Immature natural killer cell (primary cell): ENCODE measurements around the gene KHDRBS1. TPM values are rescaled to one million over a fixed set of nuclear protein-coding genes. Genes with fewer than 3 reads are reported as not detected.
"Not testable (repeated sequence)": the region's sequence is repeated elsewhere in the genome, so short reads cannot be mapped to it uniquely, and the experiment has no call there.

ENCODE experiments used
- DNase-seq, 3 donors: peaks; one replicate each; pipeline ENCODE4 v3.0.0; 2022; ENCODE audit warnings: mixed read lengths in 1 of 3
- H3K27ac Mint-ChIP-seq, 6 donors: one replicate each; pipeline ENCODE4 v1.8.0; 2020; ENCODE audit warnings: mixed read lengths in 6 of 6, mild to moderate bottlenecking in 5 of 6, inconsistent platforms in 4 of 6, moderate library complexity in 3 of 6
- H3K27me3 Mint-ChIP-seq, 3 donors: one replicate each; pipeline ENCODE4 v1.8.0; 2020 to 2021; ENCODE audit warnings: low read depth in 3 of 3, mild to moderate bottlenecking in 3 of 3, mixed read lengths in 3 of 3, moderate library complexity in 3 of 3, inconsistent platforms in 1 of 3
- H3K36me3 Mint-ChIP-seq, 3 donors: one replicate each; pipeline ENCODE4 v1.8.0; 2020; ENCODE audit warnings: mixed read lengths in 3 of 3, inconsistent platforms in 2 of 3, mild to moderate bottlenecking in 2 of 3
- H3K4me1 Mint-ChIP-seq, 2 donors: one replicate each; pipeline ENCODE4 v1.8.0; 2020; ENCODE audit warnings: inconsistent platforms in 2 of 2, mild to moderate bottlenecking in 2 of 2, mixed read lengths in 2 of 2, moderate library complexity in 1 of 2
- H3K4me3 Mint-ChIP-seq, 5 donors: one replicate each; pipeline ENCODE4 v1.8.0; 2020; ENCODE audit warnings: mild to moderate bottlenecking in 5 of 5, mixed read lengths in 5 of 5, inconsistent platforms in 3 of 5, moderate library complexity in 3 of 5
- H3K9me3 Mint-ChIP-seq, 6 donors: one replicate each; pipeline ENCODE4 v1.8.0; 2020; ENCODE audit warnings: mild to moderate bottlenecking in 6 of 6, mixed read lengths in 6 of 6, inconsistent platforms in 4 of 6, moderate library complexity in 3 of 6
- polyA plus RNA-seq, 3 donors: library from polyadenylated mRNA; unstranded; fragments of 300-500 nt; fragmentation: Illumina TruSeq; gene quantifications; one replicate each; pipeline ENCODE4 v1.2.3, GENCODE V29; 2021

The KHDRBS1 gene
- polyA plus RNA-seq, 3 donors from 2014 or later = 74.0 to 121 (median 86.1) TPM

DNA sequence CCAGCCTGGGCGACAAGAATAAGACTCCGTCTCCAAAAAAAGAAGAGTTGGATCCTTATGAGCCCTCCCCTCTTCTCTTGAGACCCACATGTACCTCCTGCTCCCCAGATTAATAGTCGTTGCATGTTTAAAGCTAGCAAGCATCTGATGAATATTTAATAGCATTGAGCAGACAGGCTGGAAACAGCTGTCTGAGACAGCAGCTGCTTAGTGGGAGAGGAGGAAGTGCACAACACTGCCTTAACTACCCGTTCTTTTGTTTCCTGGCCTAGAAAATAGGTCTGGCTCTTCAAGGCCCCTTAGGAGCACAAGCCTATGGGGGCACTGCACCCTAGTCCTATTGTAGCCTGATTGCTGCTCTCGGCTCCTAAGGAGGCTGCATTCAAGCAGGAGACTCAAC is 41.7 kb downstream of the KHDRBS1 start:
- Mint-ChIP-seq H3K4me1 (peaks cover 2 to 6% of the 10 kb centered on the region in 2 donors), H3K4me3 (no peak overlapping the region), H3K27me3 (no peaks in the 10 kb centered on the region), H3K27ac (peak overlapping the region in 1 of 6 donors; percentile 40), H3K36me3 (peaks cover 8 to 23% (median 15%) of the 10 kb centered on the region in 3 donors), H3K9me3 (no peaks in the 10 kb centered on the region)
- DNase-seq = no peak

DNA sequence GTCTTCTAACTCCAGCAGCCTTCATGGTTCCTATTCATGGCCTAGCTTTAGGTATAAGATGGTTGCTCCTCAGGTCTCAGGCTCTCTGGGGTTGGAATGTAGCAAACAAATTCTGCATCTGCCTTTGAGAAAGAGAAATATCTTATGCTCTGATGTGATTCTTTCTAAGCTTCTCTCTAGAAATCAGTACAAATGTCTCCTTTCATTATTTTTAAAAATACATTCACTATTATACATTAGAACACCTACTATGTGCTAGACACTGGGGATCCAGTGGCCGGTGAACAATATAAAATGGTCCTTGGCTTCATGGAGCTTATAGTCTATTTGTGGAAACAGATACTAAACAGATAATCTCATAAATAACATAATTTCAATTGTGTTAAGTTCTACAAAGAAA is 42.9 kb downstream of the KHDRBS1 start:
- Mint-ChIP-seq H3K9me3 (no peaks in the 10 kb centered on the region), H3K36me3 (peaks cover 8 to 24% (median 14%) of the 10 kb centered on the region in 3 donors), H3K27ac (peak overlapping the region in 5 of 6 donors; percentile 29 to 82 (median 53)), H3K27me3 (no peaks in the 10 kb centered on the region), H3K4me3 (no peak overlapping the region), H3K4me1 (peaks cover 2 to 6% of the 10 kb centered on the region in 2 donors)
- no peak for DNase-seq

DNA sequence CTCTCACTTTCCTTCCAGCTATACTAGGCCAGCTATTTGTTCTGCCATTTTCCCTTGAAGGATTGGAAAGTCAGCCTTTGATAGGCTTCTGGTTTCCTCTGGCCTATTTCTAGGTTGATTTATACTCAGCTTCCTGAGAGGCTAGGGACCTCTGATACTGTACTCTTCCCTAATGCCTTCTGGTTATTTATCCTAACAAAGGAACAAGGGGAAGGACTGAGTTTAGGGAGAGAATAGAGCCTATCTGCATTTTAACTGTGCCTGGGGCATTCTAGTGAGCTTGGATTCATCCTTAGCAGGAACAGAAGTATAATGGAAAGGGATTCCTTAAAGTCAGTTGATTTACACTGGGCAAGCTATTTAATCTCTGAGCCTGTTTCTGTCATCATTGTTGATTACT is 47.2 kb downstream of the KHDRBS1 start:
- peaks cover 4 to 29% (median 5%) of the 10 kb centered on the region in 3 donors for H3K36me3 Mint-ChIP-seq
- H3K27me3 Mint-ChIP-seq = peaks cover 0 to 4% (median 0%) of the 10 kb centered on the region in 3 donors
- H3K27ac Mint-ChIP-seq = peak overlapping the region in 3 of 6 donors; percentile 26 to 78 (median 57)
- no peaks in the 10 kb centered on the region for H3K9me3 Mint-ChIP-seq
- no peak for DNase-seq
- H3K4me3 Mint-ChIP-seq = no peak overlapping the region
- peaks cover 2 to 12% of the 10 kb centered on the region in 2 donors for H3K4me1 Mint-ChIP-seq

DNA sequence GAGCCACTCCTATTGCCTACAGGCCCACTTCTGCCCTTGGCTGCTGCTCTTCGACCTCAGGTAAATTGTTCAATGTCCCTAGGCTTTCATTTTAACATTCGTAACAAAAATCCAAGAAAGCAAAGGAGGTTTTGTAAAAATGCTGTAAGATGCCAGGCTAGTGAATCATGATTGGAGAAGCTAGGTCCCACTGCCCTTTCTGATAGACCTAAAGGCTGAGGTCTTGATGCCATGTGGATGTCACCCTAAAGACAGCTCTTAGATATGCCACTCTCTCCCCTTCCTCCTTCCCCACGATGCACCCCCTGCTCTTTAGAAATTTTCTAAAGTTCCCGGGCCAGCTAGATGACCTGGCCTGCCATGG is 49.2 kb downstream of the KHDRBS1 start:
- peaks cover 0 to 7% (median 0%) of the 10 kb centered on the region in 3 donors for H3K27me3 Mint-ChIP-seq
- H3K36me3 Mint-ChIP-seq = peaks cover 0 to 26% (median 4%) of the 10 kb centered on the region in 3 donors
- no peak overlapping the region for H3K4me3 Mint-ChIP-seq
- H3K27ac Mint-ChIP-seq = peak overlapping the region in 3 of 6 donors; percentile 40 to 66 (median 42)
- peaks cover 10 to 15% of the 10 kb centered on the region in 2 donors for H3K4me1 Mint-ChIP-seq
- no peak for DNase-seq
- no peaks in the 10 kb centered on the region for H3K9me3 Mint-ChIP-seq

DNA sequence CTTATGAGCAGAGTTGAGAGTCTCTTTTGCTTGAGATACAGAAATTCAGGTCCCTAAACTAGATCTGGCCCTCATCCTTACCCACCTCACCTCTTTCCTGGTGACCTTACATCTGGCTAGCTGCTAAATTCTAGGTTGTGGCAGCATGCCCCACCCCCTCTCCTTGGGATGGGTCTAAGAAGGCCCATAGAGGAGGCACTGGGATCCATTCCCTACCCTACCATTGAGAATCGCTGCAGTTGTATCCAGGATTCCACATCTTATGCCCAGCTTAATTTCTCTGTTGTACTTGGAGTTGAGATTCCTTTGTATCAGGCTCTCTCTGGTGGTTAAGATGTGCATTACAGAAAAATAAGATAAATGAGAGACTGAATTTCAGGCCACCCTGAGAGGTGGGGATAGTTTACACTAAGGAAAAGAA is 49.6 kb downstream of the KHDRBS1 start:
- peak overlapping the region in 4 of 6 donors; percentile 14 to 70 (median 33) for H3K27ac Mint-ChIP-seq
- no peaks in the 10 kb centered on the region for H3K9me3 Mint-ChIP-seq
- no peak overlapping the region for H3K4me3 Mint-ChIP-seq
- H3K36me3 Mint-ChIP-seq = peaks cover 0 to 24% (median 4%) of the 10 kb centered on the region in 3 donors
- peak in 2 of 3 donors; percentile 18 to 22 for DNase-seq
- peaks cover 10 to 15% of the 10 kb centered on the region in 2 donors for H3K4me1 Mint-ChIP-seq
- H3K27me3 Mint-ChIP-seq = peaks cover 0 to 7% (median 0%) of the 10 kb centered on the region in 3 donors

DNA sequence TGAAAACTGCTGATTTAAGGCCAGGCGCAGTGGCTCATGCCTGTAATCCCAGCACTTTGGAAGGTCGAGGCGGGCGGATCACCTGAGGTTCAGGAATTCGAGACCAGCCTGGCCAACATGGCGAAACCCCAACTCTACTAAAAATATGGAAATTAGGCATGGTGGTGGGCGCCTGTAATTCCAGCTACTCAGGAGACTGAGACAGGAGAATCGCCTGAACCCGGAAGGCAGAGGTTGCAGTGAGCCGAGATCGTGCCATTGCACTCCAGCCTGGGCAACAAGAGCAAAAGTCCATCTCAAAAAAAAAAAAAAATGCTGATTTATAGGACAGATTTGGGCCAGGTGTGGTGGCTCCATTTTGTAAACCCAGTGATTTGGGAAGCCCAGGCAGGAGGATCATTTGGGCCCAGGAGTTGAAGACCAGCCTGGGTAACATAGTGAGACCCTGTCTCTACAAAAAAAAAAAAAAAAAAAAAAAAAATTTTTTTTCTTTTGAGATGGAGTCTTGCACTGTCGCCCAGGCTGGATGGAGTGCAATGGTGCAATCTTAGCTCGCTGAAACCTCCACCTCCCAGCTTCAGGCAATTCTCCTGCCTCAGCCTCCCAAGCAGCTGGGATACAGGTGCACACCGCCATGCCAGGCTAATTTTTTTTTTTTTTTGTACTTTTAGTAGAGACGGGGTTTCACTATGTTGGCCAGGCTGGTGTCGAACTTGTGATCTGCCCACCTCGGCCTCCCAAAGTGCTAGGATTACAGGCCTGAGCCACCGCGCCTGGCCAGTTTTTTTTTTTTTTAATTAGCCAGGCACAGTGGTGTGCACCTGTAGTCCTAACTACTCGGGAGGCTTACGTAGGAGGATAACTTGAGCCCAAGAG is 52.2 kb downstream of the KHDRBS1 start:
- H3K4me3 Mint-ChIP-seq = peak overlapping the region in 2 of 5 donors; percentile 38 to 40
- H3K36me3 Mint-ChIP-seq, H3K9me3 Mint-ChIP-seq, DNase-seq, H3K27me3 Mint-ChIP-seq: not testable (repeated sequence)
- H3K4me1 Mint-ChIP-seq = peaks cover 15% of the 10 kb centered on the region in 2 donors
- peak overlapping the region in 2 of 6 donors; percentile 64 for H3K27ac Mint-ChIP-seq

DNA sequence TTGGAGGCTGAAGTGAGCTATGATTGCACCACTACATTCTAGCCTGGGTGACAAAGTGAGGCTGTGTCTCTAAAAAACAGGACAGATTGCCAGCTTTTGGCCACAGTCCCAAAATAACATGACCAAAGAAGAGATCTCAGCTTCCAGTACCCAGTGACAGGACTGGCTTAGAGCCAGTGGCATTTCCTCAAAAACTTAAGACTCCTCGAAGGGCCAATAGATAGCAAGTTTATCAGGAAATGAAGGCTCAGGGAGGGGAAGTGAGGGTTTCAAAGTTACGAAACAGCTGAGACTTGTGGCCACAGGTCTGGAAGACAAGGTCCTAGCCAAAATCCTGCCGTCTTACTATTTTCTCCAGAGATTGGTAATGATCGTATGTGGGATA is 52.8 kb downstream of the KHDRBS1 start:
- peak; percentile 29 to 38 (median 32) for DNase-seq
- Mint-ChIP-seq H3K9me3 (no peaks in the 10 kb centered on the region), H3K36me3 (peaks cover 0 to 9% (median 0%) of the 10 kb centered on the region in 3 donors), H3K4me3 (peak overlapping the region in 3 of 5 donors; percentile 5 to 40 (median 38)), H3K4me1 (peaks cover 15% of the 10 kb centered on the region in 2 donors), H3K27ac (peak overlapping the region in 3 of 6 donors; percentile 28 to 64 (median 64)), H3K27me3 (peaks cover 0 to 7% (median 0%) of the 10 kb centered on the region in 3 donors)

DNA sequence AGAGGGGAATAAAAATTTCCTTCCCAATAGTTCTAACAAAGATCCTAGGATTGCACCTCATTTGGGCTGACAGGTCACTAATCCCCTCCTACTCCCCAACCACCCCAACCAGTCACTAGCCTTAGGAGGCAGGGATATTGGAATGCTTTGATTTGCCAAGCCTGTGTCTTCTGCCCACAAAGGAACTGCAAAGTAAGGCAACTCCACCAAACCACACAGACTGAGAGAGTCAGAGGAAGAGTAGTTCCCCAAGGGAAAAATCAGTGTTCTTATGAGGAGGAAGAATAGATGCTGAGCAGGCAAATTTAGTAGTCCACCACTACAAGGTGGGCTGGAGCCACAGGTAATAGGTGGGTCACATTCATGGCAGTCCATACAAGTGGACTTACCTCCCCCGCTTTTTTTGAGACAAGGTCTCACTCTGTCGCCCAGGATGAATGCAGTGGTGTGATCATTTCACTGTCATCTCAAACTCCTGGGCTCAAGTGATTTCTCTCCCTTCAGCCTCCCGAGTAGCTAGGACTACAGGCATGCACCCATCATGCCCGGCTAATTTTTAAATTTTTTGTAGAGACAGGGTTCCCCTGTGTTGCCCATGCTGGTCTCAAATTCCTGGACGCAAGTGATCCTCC is 55.4 kb downstream of the KHDRBS1 start:
- peaks cover 31 to 34% of the 10 kb centered on the region in 2 donors for H3K4me1 Mint-ChIP-seq
- no peaks in the 10 kb centered on the region for H3K9me3 Mint-ChIP-seq
- no peaks in the 10 kb centered on the region for H3K36me3 Mint-ChIP-seq
- peaks cover 3 to 22% (median 4%) of the 10 kb centered on the region in 3 donors for H3K27me3 Mint-ChIP-seq
- no peak overlapping the region for H3K4me3 Mint-ChIP-seq
- peak overlapping the region in 1 of 6 donors; percentile 4 for H3K27ac Mint-ChIP-seq
- DNase-seq = no peak

DNA sequence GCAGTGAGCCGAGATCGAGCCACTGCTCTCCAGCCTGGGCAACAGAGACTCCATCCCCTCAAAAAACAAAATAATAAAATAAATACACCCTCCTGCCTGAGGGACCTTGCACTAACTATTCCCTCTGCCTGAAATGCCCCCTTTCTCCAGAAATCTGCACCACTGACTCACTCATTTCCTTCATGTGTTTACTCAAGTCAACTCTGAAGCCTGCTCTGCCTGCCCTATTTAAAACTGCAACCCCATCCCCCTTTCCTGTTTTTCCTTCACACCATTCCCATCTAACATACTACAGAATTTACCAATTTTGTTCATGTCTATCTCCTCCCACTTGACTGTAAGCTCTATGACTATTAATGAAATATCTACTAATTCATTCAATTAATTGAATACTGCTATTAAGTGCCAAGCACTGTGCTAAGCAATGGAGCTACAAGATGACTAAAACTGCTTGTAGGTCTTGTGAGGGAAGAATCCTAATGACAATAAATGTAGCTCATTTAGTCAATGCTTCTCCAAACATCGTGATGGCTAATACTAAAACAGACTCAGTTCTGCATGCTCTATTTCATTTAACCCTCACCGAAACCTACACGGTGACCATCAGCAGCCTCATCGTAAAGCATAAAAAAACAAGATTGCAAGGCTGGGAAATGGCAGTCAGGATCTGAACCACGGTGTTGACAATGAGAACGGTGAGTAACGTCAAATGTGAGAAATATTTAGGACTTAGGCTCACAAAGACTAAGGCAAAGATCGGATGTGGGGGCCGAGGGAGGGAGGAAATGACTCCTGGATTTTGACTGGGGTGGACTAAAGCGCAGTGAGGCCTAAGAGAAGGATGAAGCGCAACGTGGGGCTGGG is 58.3 kb downstream of the KHDRBS1 start:
- Mint-ChIP-seq H3K36me3 (no peaks in the 10 kb centered on the region), H3K27ac (peak overlapping the region; percentile 85 to 95 (median 89)), H3K27me3 (peaks cover 3 to 14% (median 4%) of the 10 kb centered on the region in 3 donors), H3K4me3 (peak overlapping the region; percentile 90 to 97 (median 94)), H3K4me1 (peaks cover 28 to 36% of the 10 kb centered on the region in 2 donors), H3K9me3 (no peaks in the 10 kb centered on the region)
- DNase-seq = no peak

DNA sequence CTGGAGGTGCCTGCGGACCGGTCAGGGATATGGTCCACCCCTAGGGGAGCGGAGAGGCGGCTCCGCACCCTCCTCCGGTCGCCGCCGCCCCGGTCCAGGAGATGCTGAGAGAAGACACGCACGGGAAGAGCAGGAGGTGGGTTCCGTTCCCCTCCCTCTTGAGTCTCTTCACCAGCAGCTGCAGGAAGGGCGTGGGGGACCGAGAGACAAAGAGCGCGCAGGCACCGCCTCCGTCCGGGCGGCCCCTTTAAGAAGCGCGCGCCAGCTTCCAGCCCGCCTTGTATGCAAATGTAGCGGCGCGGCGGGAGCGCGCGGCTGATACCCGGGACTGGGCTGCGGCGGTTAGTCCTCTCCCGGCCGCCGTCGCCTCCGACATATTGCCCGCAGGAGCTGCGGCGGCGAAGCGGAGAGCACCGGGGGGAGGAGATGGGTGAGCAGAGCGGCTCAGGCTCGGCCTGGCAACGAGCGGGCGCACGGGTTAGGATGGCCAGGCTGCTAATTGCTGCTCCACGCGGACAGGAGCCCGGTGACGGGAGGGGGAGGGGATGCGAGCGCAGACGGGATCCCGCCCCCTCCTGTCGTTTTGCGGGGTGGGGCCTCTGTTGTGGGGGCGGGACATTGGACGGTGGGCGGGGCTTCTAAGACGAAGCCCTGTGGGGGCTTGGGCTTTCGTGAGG is 59.1 kb downstream of the KHDRBS1 start, which contains the start of gene TMEM39B:
TSS of gene TMEM39B (plus strand) at position 318 of the 677 bp plus-strand sequence. CDS start at position 427, 109 bp downstream.
- Mint-ChIP-seq H3K36me3 (peaks cover 0 to 7% (median 4%) of the 10 kb centered on the region in 3 donors), H3K9me3 (no peaks in the 10 kb centered on the region), H3K27me3 (peaks cover 4 to 14% (median 5%) of the 10 kb centered on the region in 3 donors), H3K4me1 (peaks cover 28 to 35% of the 10 kb centered on the region in 2 donors), H3K4me3 (peak within 1 kb of the TSS; percentile 90 to 97 (median 94)), H3K27ac (peak within 1 kb of the TSS; percentile 85 to 95 (median 89))
- DNase-seq = peak; percentile 94 to 95 (median 95)

DNA sequence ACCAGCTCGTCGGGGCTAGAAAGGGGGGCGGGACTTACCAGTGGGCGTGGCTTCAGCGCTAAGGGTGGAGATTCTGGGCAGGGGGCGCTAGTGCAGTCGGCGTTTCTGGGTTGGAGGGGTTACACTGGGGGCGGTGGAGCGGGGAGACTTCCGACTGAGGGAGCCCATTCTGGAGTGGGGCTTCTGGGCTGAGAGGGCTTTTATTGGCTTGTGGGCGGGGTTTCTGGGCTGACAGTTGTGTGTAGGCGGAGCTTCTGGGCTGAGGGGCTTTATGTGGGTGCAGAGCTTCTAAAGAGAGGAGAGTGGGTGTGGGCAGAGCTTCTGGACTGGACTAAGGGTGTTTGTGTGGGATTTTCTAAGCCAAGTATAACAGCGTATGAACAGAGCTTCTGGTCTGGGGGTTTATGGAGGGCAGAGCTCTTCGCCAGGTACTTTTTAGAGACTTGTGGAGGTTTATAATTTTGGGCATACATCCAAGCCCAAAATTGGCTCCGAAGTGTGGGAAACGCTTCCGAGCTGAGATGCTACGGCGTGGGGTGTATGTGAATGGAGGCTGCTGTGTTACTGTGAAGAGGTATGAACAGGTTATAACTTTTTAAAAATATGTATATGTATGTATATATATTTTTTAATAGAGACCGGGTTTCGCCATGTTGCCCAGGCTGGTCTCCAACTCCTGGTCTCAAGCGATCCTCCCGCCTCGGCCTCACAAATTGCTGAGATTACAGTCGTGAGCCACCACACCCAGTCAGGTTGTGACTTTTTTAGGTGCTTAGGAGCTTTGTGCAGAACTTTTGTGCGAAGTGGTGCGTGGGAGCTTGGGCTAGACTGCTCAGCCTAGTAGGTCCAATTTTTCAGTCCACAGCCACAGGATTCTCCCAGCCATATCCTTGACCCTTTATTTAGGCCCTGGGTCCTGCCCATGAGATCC is 59.9 kb downstream of the KHDRBS1 start:
- Mint-ChIP-seq H3K9me3 (no peaks in the 10 kb centered on the region), H3K27me3 (peaks cover 4 to 14% (median 5%) of the 10 kb centered on the region in 3 donors), H3K36me3 (peaks cover 0 to 11% (median 4%) of the 10 kb centered on the region in 3 donors), H3K27ac (peak overlapping the region; percentile 85 to 95 (median 89)), H3K4me1 (peaks cover 28 to 35% of the 10 kb centered on the region in 2 donors), H3K4me3 (peak overlapping the region; percentile 90 to 97 (median 94))
- DNase-seq = no peak

DNA sequence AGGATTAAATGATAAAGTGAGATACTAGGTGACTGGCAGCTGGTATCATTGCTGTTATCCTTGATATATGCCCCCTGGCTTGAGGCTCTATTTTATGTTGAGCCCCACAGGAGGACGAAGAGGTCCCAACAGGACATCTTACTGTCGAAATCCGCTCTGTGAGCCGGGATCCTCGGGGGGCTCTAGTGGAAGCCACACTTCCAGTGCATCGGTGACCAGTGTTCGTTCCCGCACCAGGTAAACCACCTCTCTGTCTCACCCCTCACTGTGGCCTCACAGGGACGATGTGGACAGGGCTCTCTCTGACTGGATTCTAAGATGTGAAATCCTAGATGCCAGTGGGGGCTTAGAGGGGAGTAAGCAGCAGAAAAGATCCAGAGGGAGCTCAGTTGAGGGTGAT is 61.2 kb downstream of the KHDRBS1 start:
- peak overlapping the region in 3 of 5 donors; percentile 13 to 32 (median 29) for H3K4me3 Mint-ChIP-seq
- DNase-seq = no peak
- peaks cover 4 to 14% (median 5%) of the 10 kb centered on the region in 3 donors for H3K27me3 Mint-ChIP-seq
- peak overlapping the region in 1 of 6 donors; percentile 46 for H3K27ac Mint-ChIP-seq
- H3K4me1 Mint-ChIP-seq = peaks cover 26 to 35% of the 10 kb centered on the region in 2 donors
- H3K9me3 Mint-ChIP-seq = no peaks in the 10 kb centered on the region
- H3K36me3 Mint-ChIP-seq = peaks cover 0 to 14% (median 4%) of the 10 kb centered on the region in 3 donors
